ENCODE measurements around the gene EFNB1.

The EFNB1 gene

DNA sequence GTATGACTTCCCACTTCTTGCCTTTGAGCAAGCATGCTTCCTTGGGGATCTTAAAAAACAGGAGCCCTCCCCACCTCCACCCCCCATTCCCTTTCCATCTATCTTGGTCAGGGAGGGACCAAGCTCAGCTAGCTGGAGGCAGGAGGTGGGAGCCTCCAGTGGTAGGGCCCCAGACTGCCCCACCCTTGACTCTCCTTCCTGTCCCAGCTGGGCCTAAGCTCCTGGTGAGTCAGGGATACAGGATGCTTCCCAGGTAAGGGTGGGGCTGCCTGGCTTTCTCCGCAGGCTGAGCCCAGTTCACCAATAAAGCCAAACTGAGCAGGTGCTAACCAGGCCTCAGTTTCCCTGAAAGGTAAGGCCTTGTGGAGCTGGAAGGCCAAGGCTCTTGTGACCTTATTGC, 15.2 kb downstream of the EFNB1 start:
- no peak for DNase-seq (ENCODE audit: low read depth)

DNA sequence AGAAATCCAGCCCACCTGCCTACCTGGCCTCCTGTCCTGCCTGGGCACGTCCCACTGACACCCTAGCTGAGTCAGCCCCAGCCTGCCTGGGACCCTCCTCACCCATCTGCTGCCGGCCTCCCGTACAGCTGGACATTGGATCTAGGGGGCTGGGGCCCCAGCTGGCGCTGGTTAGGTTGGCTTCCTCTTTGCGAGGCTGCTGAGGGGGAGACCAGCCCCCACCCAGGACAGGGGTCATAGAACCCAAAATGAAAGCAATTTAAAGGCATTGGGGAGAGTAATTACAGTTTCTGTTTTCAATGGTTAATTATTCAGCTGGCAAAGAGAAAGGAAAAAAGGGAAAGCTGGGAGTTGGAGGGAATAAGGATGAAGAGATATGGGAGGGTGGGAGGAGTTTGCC, 15.8 kb downstream of the EFNB1 start:
- DNase-seq (ENCODE audit: low read depth): no peak

DNA sequence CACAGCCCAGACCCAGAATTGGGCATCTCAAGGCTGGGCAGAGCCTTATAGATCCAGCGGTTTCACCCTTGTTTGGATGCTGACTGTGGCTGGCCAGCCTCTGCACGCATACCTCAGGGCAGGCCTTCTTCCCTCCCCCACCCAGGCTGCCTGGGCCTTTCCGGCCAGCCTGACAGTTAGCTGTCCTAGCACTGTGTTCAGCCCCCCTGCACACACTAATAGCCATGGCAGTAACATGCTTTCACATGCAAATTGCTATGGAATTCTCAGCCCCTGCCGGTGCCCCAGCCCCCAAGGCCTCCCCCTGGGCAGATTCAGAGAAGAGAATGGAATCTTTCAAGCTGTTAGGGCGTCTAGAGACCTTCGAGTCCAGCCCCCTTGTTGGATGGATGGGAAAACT, 17.7 kb downstream of the EFNB1 start:
- no peak for DNase-seq (ENCODE audit: low read depth)

DNA sequence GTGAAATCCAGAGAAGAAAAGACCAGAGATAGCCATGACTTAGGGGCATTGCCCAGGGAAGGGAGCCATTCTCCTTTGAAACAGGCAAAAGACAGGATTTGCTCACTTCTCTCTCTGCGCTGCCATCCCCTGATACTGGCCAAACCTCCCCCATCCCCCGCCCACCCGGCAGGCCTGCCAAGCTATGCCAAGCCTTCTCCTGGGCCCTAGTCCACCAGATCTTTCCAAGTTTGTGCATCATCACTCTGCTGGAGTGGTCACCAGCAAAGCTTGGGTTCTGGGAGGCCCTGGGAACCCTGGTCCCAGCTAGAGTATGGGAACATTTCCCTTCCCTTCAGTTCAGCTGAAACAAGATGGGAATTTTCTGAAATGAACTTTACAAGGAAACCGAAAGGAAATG, 18.4 kb downstream of the EFNB1 start:
- DNase-seq (ENCODE audit: low read depth): no peak

DNA sequence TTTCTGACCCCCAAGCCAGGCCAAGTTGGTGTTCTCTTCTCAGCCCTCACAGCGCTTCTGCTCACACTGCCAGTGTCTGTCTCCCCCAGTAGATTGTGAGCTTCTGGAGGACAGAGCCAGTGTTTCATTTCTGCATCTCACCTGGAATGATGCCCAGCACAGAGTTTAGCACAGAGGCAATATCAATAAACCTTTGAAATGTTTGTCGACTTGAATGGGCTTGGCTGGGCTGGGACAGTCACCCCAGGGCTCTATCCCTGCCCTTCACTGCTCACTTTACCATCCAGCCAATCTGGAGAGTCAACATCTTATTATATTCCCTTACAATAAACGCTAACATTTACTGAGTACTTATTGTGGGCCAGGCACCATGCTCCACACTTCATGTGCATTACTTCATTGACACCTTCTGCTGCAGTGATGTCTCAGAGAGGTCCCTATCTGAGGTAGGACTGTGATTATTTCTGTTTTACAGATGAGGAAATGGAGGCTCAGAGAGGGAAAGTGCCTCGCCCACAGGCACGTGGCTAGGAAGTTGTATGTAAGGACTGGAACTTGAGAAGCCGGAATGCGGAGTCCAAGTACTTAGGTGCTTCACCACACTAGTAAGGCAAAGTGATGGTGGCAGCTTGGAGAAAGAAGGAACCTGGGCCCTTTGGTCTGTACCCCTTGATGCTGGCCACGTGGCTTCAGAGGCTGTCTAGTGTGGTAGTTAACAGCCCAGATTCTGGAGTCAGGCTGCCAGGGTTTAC, 19.5 kb downstream of the EFNB1 start:
- no peak for DNase-seq (ENCODE audit: low read depth)

DNA sequence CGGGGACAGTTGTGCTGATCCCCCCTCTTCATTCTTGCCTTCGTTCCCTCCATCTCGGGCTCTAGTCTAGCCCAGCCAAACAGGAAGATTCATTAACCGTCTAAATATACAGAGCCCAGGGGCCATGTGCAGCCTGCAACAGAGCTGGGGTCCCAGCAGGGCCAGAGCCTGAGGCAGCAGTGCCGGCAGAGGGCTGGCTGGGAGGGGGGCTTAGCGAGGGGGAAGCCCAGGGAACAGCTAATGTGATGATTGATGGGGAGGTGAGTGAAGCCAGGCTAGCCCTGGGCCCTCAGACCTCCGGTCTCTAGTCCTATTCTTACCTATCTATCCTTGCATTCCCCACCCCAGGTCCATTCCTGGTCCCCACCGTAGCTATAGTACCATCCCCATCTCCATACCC, 22.3 kb downstream of the EFNB1 start:
- no peak for DNase-seq (ENCODE audit: low read depth)

DNA sequence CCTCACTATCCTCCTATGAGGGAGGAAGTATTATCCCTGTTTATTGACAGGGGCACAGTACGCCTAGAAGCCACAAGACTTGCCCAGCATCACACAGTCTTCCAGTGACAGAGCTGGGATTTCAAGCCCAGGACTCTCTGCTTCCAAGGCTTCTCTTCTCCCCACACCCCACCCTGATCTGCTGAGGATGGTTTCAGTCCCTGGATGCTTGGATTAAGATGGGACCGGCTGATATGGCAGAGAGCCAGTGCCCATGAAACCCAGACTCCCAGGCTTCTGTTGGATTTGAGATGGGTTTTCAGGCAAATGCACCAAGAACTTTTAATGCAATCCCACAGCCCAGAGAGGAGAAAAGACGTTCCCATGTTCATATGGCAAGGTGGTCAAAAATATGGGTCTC, 23.2 kb downstream of the EFNB1 start:
- no peak for DNase-seq (ENCODE audit: low read depth)

DNA sequence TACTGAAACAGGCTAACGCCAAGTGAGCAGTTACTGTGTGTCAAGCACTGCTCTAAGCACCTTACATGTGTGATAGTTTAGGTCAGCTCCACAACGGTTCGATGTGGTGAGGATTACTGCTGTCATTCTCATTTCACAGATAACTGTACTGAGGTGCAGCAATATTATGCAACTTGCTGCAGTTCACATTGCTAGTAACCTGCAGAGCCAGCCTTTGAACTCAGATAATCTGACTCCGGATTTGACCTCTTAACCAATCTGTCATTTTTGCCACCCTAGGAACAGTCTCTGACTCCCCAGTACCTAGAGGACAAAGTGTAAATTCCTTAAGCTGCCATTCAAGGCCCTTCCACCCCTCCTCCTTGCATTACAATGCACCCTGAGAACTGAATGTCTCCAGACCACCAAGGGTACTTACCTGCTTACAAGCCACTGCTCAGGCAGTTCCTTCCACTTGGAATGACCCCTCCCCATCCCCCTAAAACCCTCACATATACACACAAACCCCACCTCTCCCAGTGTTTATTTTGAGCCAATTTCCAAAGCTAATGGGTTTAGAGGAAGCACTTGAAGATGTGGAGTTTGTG, 24.9 kb downstream of the EFNB1 start:
- no peak for DNase-seq (ENCODE audit: low read depth)

DNA sequence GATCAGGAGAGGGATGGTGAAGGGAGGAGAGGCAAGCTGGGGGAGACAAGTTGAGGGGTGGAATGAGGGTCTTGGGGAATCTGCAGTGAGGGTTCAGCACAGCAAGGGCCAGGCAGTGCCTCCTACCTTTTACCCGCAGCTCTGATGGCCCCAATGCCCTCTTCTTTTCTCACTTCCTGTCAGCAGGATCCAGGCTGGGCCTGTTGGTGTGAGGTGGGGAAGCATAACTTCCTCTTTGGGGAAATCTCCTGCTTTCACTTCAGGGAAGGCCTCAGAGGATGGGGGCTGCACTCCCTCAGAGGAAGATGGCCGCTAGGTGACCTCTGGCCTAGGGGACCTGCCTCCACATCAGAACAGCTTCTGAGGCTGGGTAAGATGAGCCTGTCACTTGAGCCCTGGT, 36.5 kb downstream of the EFNB1 start:
- no peak for DNase-seq (ENCODE audit: low read depth)

DNA sequence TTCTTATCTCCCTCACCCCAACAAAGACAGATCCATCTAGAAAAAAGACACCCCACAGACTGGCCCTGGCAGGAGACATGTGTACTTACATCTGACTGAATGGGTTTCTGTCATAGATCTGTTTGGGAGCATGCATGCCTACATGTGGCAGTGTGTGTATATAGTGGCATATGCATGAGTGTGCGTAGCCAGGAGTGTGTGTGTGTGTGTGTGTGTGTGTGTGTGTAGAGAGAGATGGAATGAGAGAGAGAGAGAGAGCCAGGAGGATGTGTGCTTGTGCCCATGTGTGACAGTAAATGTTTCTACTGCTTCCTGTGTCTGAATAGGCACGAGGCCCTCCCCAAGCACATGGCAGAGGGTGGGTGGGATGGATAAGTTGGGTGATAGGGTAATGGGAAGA, 37.1 kb downstream of the EFNB1 start:
- no peak for DNase-seq (ENCODE audit: low read depth)

DNA sequence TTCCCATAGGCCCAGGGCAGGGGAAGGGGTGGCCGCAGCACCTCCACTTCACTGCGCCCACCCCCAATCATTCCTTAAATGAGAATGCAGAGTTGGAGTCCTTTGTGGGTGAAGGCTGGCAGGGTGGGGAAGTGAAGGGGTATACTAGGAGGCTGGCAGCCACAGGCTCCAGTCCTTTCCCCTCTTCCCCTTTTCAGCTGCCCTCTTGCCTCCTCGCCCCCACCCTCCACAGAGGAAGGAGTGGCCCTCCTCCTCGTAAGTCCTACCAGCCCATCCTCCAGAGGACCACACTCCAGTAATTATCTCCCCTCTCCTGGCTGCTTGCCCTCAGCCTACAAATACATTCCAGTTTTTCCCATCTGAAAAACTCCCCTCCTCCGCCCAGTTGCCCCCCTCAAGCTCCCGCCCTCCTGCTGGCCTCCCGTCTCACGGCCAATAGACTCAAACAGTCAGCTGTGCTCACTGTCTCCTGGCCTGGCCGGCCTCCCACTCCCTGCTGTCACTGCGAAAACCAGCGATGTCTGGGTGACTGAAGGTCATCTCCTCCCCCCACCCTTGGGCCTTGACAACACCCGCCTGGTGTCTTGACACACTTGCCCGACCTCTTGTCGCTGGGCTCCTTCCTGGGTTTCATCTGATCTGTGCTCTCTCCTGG, 38.8 kb downstream of the EFNB1 start:
- DNase-seq (ENCODE audit: low read depth): no peak

DNA sequence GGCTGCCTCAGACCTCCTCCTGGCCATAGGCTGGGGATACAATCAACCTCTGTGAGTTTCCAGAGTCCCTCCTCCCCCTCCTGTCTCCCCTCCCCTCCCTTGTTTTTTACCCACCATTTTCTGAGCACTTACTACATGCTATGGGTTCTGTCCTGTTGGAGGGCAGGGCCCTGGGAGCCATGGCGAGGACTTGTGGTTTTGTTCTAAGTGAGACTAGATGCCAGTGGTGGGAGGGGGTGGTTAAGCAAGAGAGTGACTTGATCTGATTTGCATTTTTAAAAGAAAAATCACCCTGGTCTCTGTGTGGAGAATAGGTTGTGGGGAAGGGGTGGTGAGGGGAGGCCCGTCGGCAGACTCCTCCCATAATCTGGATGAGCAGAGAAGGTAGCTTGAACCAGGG, 39.5 kb downstream of the EFNB1 start:
- DNase-seq (ENCODE audit: low read depth): no peak

DNA sequence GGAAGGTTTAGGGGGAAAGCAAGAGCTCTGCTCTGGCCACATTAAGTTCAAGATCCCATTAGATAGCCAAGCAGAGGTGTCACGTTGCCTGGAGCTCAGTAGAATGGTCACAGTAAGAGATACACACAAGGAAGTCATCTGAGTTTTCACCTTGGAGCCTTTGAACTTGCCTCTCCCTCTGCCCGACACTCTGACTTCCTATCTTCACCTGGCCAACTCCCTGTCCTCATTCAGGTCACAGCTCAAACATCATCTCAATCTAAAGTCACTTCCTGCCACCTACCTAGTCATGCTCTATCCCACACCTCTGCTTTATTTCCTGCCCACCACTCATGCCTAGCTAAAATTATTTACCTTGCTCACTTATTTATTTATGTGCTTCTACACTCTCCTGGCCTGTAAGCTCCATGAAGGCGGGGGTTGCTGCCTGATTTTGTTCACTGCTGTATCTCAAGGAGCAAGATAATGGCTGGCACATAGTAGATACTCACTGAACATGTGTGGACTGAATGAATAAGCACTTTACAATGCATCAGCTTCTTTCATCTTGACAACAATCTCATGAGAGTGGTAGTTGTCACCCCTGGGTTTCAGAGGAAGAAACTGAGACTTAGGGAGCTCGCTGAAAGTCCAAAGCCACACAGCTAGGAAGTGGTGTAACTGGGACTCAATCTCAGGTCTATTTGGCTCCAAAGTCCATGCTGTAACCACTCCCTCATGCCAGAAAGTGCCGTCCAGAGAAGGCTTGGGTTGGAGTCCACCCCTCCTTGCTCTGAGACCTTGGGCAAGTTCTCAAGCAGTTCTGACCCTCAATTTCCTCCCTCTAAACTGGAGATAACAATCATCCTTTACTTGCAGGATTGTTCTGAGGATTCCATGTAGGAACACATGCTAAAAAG, 40.3 kb downstream of the EFNB1 start:
- DNase-seq (ENCODE audit: low read depth): no peak

DNA sequence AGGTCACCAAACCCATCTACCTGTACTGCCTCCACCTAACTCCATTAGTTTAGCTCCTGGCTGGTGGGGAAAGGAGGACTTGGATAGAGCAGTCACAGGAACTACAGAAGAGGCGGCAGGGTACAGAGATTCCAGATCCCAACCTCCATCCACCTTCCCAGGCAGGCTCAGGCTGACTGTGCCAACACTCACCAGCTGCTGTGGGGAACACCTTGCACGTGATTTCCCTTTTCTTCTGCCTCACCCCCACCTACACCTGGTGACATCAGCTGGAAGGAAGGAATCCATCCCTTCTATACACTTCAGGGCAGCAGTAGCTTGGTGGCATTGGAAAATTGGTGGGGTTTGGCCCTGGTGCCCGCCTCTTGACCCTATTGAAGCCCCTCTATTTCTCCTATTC, 41.5 kb downstream of the EFNB1 start:
- no peak for DNase-seq (ENCODE audit: low read depth)

DNA sequence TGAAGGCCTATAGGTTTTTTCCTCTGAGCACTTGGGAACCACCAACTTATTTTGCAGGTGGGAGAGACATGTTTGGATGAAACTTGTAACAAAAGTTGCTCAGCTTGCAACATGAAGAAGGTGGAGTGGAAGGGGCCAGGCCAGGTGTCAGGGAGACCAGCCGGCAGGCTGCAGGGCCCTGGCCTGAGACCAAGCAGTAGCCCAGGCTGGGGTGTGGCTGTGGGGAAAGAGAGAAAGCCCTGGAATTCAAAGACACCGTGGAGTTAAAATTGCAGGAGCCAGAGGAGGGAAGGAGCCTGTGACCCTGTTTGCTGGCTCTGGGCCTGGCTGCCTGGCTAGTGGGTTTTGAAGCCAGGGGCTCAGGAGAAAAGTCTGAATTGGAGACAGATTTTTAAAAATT, 43.4 kb downstream of the EFNB1 start:
- no peak for DNase-seq (ENCODE audit: low read depth)

DNA sequence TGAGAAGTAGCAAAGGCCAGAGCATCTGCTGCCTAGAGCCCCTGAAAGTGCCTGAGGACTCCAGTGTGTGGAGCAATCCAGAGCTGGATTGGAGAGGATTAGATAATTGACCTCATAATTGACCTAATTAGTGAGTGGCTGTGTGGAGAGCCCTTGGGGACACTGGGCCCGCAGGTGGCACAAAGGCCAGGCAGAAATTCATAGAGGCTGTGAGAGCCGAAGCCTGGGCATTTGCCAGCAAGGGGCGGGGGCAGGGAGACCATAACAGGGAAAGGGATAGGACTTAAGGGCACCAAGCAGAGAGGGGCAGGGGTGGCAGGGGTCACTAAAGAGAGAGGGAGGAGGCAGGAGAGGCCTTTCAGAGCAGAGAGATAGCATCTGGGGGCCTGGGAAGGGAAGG, 45.3 kb downstream of the EFNB1 start:
- no peak for DNase-seq (ENCODE audit: low read depth)

DNA sequence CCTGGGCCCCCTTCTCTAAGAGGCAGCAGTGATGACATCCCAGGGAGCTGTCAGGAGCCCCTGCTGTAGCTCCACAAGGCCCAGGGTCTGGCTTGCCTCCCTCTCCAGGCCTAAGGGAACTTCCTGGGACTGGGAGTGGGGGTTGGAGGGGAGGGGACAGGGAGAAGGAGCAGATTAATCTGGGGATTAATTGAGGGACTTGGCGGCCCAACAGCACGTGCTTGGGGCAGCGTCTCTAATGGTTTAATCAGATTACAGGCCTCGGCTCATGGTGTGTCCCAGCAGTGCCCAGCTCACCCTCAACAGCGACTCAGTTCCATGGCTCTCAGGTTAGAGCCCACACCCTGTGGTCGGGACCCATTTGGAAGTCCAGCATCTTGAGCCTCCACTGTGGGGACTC, 47.9 kb downstream of the EFNB1 start:
- DNase-seq (ENCODE audit: low read depth): no peak

DNA sequence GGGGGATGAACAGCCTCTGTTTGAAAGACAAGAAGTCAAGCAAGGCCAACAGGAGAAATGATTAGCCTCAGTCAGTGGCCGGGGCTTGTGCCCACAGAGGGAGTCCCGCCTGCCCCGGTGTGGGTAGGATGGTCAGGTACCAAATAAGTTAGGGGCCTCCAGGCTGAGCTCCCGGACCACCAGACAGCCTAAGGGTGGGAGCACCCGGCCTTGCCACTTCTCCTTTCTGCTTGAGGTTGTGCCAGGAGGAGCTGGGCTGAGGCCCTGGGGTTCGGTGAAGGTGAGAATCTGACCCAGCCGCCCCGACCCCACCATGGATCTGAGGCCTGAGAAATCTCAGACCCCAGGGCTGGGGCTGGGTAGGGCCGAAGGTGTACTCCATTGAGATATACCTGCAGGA, 48.8 kb downstream of the EFNB1 start:
- no peak for DNase-seq (ENCODE audit: low read depth)

DNA sequence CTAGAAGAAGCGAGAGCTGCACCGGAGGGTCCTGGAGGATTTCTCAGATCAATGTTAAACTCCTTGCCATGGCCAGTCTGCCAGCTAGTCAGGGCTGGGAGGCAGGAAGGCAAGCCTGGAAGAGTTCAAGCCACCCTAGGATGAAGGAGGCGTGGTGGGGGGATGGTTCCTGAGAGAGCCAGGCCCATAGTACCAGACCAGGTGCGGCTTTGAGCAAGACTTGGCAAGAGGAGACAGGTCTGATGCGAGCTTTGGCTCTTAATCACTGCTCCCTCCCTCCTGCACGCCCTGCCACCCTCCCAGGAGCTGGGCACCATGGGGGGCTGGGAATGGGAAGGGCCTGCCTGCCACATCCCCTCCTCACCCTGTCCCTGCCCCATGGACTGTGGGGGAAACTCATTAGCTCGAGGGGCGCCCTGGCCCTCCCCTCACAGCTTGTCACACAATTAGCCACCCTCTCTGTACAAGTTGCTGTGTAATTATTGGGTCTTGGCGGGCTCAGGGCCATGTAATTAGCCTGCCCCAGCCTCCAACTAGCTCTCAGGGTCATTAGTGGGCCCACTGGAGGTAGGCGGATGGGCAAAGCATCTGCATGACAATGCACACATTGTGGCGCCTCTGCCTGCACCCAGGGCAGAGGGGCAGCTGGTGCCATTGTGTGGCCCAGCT, 50.3 kb downstream of the EFNB1 start:
- no peak for DNase-seq (ENCODE audit: low read depth)

DNA sequence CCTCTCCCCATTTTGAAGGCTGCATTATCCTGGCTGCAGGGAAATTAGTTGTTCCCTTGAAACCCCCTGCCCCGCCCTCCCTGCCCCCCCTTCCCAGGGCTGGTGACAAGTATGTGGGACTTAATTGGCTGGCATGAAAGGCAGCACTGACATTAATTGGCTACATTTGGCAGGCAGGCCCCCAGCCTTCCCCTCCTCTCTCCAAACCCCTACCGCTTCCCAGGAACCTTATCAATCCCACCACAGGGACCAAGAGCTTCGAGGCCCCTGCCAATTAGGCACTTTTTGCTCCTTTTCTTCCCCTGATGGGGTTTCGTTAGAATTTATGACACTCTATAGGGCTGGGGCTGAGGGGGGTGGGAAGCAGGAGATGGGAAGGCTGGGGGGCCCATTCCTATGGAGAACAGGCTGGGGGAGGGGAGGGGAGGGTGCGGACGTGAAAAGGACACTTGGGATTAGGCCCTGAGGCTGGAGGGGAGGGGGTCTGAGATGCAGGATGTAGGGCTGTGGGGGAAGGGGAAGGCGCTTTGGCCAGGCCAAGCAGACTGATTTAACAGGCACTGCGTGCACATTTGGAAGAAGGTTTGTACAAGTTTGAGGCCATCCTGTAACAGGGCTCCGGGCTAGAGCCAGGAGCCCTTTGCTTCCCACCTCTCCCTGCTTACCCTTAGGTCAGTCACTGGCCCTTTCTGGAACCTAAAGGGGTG, 52.2 kb downstream of the EFNB1 start:
- DNase-seq (ENCODE audit: low read depth): no peak

DNA sequence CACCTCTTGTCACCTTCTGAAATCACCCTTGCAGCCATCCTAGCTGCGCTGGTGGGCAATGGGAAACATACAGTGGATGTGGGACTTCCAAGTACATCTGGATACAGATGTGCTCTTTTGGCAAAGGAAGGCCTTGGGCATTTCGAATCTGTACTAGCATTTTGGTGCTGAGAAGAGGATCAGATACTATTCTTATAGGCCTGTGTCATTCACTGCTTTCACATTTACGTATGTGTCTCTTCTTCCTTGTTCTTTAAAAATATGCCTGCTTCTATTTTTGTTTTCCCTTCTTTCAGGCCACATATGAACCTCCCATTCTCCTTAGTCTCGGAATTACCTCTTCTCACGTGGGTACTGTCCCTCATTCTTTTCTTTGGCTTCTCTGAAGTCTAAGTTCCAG, 53.1 kb downstream of the EFNB1 start:
- DNase-seq (ENCODE audit: low read depth): no peak

DNA sequence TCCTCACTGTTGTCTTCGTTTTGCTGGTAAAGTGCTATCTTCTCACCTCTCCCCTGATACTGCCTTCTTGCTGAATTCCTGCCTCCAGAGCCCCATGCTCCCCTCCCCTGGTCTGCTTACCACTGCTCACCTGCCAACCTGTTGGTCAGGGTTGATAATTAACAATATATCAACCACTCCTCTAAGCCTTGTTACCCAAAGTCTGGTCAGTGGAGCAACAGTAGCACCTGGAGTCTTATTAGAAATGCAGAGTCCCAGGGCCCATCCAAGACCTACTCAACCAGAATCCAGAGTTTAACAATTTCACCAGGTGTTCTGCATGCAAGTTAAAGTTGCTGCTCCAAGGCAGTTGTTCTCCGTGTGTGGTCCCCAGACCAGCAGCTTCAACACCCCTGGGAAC, 55.0 kb downstream of the EFNB1 start:
- no peak for DNase-seq (ENCODE audit: low read depth)
